HEK293 (cell line): ENCODE data around the gene COL5A2.

Experiments
- CTCF ChIA-PET: fragments of 350-600 bp; formaldehyde crosslinking; extraction: SDS; loops from one replicate; lab custom pipeline; 2021; ENCODE audit warnings: antibody characterized with exemption; lab: Yijun Ruan, JAX
- POLR2A ChIA-PET: fragments of 300-600 bp; formaldehyde crosslinking; extraction: SDS; loops from one replicate; lab custom pipeline; 2020; ENCODE audit warnings: antibody characterized with exemption, inconsistent platforms; lab: Yijun Ruan, JAX
- H3K27ac ChIP-seq: fragments of 200-500 bp; sonication (Bioruptor generic); 2 replicates; pipeline ENCODE4 v1.5.1; 2014; ENCODE audit warnings: low read depth, low read length, control low read depth, inconsistent platforms; ENCODE audit errors: extremely low read depth
- H3K36me3 ChIP-seq, 2 experiments: fragments of 200-500 bp in 1 of 2; sonication (Bioruptor generic) in 1 of 2; 1 replicate in 1 of 2; 2 replicates in 1 of 2; pipeline ENCODE4 v1.5.1; 2014 to 2017; ENCODE audit warnings: inconsistent platforms in 2 of 2, low read length in 2 of 2; ENCODE audit not compliant: control insufficient read depth in 2 of 2, insufficient read depth in 1 of 2
- H3K4me1 ChIP-seq: fragments of 200-500 bp; sonication (Bioruptor generic); 2 replicates; pipeline ENCODE4 v1.5.1; 2014; ENCODE audit warnings: mild to moderate bottlenecking, low read length, inconsistent platforms; ENCODE audit not compliant: control insufficient read depth, insufficient read depth
- H3K4me3 ChIP-seq: 2 replicates; pipeline ENCODE4 v1.5.1; 2011; ENCODE audit warnings: low read depth, mild to moderate bottlenecking, control low read depth, low read length, moderate library complexity
- H3K9me3 ChIP-seq: fragments of 200-500 bp; sonication (Bioruptor generic); 2 replicates; pipeline ENCODE4 v1.5.1; 2014; ENCODE audit warnings: low read depth, low read length, inconsistent platforms; ENCODE audit not compliant: control insufficient read depth, insufficient read depth
- KLF9 ChIP-seq: fragments of 450-650 bp; formaldehyde crosslinking; IDR thresholded peaks from 2 replicates; pipeline ENCODE4 v1.5.1; 2016; ENCODE audit warnings: missing biosample characterization, missing genetic modification characterization, low read depth
- SALL2 ChIP-seq: fragments of 450-650 bp; formaldehyde crosslinking; IDR thresholded peaks from 2 replicates; pipeline ENCODE4 v1.5.0; 2017; ENCODE audit warnings: missing biosample characterization, mild to moderate bottlenecking, missing genetic modification characterization, borderline replicate concordance
- SP7 ChIP-seq: fragments of 450-650 bp; formaldehyde crosslinking; IDR thresholded peaks from 2 replicates; pipeline ENCODE4 v1.5.1; 2016; ENCODE audit warnings: missing biosample characterization, missing genetic modification characterization
- ZFP3 ChIP-seq: fragments of 450-650 bp; formaldehyde crosslinking; IDR thresholded peaks from 2 replicates; pipeline ENCODE4 v1.5.1; 2016; ENCODE audit warnings: low read depth, missing biosample characterization, missing genetic modification characterization
- ZNF174 ChIP-seq: fragments of 450-650 bp; formaldehyde crosslinking; IDR thresholded peaks from 2 replicates; pipeline ENCODE4 v1.5.0; 2017; ENCODE audit warnings: missing biosample characterization, mild to moderate bottlenecking, missing genetic modification characterization
- ZNF266 ChIP-seq: fragments of 450-650 bp; formaldehyde crosslinking; IDR thresholded peaks from 2 replicates; pipeline ENCODE4 v1.5.1; 2016; ENCODE audit warnings: missing biosample characterization, missing genetic modification characterization, low read depth
- ZNF274 ChIP-seq, 2 experiments: fragments of 200-500 bp in 1 of 2; fragments of 450-650 bp in 1 of 2; sonication (Bioruptor generic) in 1 of 2; formaldehyde crosslinking in 1 of 2; IDR thresholded peaks; 2 replicates each; pipeline versions ENCODE4 v1.5.1 to v1.6.1; 2014 to 2016; ENCODE audit warnings: borderline replicate concordance in 1 of 2, inconsistent platforms in 1 of 2, low read length in 1 of 2, missing biosample characterization in 1 of 2, missing genetic modification characterization in 1 of 2
- TF ChIP-seq, protein P1 (sequence below): fragments of 450-650 bp; formaldehyde crosslinking; IDR thresholded peaks from 2 replicates; pipeline ENCODE4 v1.5.1; 2016; ENCODE audit warnings: missing biosample characterization, missing genetic modification characterization
- TF ChIP-seq, protein P2 (sequence below): fragments of 450-650 bp; IDR thresholded peaks from 2 replicates; pipeline ENCODE4 v1.5.1; 2018; ENCODE audit warnings: missing biosample characterization, mild to moderate bottlenecking, missing genetic modification characterization
- TF ChIP-seq, protein P3 (sequence below): fragments of 450-650 bp; formaldehyde crosslinking; IDR thresholded peaks from 2 replicates; pipeline ENCODE4 v1.5.1; 2016; ENCODE audit warnings: missing biosample characterization, missing genetic modification characterization
- TF ChIP-seq, protein P4 (sequence below): fragments of 450-650 bp; formaldehyde crosslinking; IDR thresholded peaks from 2 replicates; pipeline ENCODE4 v1.5.1; 2016; ENCODE audit warnings: missing biosample characterization, missing genetic modification characterization
- TF ChIP-seq, protein P5 (sequence below): fragments of 450-650 bp; formaldehyde crosslinking; IDR thresholded peaks from 2 replicates; pipeline ENCODE4 v1.5.1; 2016; ENCODE audit warnings: missing biosample characterization, missing genetic modification characterization
- TF ChIP-seq, protein P6 (sequence below): fragments of 450-650 bp; formaldehyde crosslinking; IDR thresholded peaks from 2 replicates; pipeline ENCODE4 v1.5.1; 2016; ENCODE audit warnings: missing biosample characterization, missing genetic modification characterization
- TF ChIP-seq, protein P7 (sequence below): fragments of 450-650 bp; formaldehyde crosslinking; IDR thresholded peaks from 2 replicates; pipeline ENCODE4 v1.5.1; 2017; ENCODE audit warnings: missing biosample characterization, mild to moderate bottlenecking, missing genetic modification characterization, moderate library complexity
- TF ChIP-seq, protein P8 (sequence below): sonication (generic); formaldehyde crosslinking; IDR thresholded peaks from 2 replicates; pipeline ENCODE4 v1.8.1; 2022; ENCODE audit warnings: mild to moderate bottlenecking, moderate library complexity, missing genetic modification reagents
- TF ChIP-seq, protein P9 (sequence below): fragments of 450-650 bp; formaldehyde crosslinking; IDR thresholded peaks from 2 replicates; pipeline ENCODE4 v1.5.1; 2016; ENCODE audit warnings: missing biosample characterization, missing genetic modification characterization

COL5A2 gene

DNA sequence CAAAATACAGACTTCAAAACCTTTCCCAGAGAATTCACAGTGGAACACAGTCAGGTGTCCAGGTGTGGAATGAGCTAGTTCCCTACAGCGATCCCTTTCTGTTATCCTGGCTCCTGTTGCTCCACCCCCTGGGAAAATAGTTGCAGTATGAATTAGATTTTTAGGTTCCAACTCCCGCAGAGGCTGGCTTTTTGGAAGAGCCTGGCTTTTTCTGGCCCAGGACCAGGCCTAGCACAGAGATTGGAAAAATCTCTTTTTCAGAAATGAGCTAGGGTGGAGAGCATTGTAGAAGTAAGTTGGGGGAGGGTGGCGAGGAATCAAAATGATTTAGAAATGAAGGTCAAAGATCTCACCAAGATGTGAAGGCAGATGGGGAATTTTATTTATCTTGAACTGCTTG, 27.1 kb downstream of the COL5A2 start:
- ChIA-PET POLR2A (no interaction called here), CTCF (interaction anchor here (0.8 to 3.1 kb wide), 3 partner anchors 9 to 58 kb away, joined by 3 to 25 read pairs (median 5); no protein-coding TSS in a partner anchor)
- TF ChIP-seq ZNF174 (tag by site-specific recombination), result no peak
- TF ChIP-seq, protein P1, sequence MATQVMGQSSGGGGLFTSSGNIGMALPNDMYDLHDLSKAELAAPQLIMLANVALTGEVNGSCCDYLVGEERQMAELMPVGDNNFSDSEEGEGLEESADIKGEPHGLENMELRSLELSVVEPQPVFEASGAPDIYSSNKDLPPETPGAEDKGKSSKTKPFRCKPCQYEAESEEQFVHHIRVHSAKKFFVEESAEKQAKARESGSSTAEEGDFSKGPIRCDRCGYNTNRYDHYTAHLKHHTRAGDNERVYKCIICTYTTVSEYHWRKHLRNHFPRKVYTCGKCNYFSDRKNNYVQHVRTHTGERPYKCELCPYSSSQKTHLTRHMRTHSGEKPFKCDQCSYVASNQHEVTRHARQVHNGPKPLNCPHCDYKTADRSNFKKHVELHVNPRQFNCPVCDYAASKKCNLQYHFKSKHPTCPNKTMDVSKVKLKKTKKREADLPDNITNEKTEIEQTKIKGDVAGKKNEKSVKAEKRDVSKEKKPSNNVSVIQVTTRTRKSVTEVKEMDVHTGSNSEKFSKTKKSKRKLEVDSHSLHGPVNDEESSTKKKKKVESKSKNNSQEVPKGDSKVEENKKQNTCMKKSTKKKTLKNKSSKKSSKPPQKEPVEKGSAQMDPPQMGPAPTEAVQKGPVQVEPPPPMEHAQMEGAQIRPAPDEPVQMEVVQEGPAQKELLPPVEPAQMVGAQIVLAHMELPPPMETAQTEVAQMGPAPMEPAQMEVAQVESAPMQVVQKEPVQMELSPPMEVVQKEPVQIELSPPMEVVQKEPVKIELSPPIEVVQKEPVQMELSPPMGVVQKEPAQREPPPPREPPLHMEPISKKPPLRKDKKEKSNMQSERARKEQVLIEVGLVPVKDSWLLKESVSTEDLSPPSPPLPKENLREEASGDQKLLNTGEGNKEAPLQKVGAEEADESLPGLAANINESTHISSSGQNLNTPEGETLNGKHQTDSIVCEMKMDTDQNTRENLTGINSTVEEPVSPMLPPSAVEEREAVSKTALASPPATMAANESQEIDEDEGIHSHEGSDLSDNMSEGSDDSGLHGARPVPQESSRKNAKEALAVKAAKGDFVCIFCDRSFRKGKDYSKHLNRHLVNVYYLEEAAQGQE (tag by site-specific recombination), result no peak
- TF ChIP-seq ZNF274 (IDR thresholded peaks at IDR 0.05; ENCODE audit: low read length), result no peak
- TF ChIP-seq ZNF274 (tag by site-specific recombination; IDR thresholded peaks at IDR 0.05; ENCODE audit: borderline replicate concordance), result no peak
- TF ChIP-seq, protein P2, sequence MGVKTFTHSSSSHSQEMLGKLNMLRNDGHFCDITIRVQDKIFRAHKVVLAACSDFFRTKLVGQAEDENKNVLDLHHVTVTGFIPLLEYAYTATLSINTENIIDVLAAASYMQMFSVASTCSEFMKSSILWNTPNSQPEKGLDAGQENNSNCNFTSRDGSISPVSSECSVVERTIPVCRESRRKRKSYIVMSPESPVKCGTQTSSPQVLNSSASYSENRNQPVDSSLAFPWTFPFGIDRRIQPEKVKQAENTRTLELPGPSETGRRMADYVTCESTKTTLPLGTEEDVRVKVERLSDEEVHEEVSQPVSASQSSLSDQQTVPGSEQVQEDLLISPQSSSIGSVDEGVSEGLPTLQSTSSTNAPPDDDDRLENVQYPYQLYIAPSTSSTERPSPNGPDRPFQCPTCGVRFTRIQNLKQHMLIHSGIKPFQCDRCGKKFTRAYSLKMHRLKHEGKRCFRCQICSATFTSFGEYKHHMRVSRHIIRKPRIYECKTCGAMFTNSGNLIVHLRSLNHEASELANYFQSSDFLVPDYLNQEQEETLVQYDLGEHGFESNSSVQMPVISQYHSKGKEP (tag by site-specific recombination), result no peak
- no peak for TF ChIP-seq SALL2 (tag by site-specific recombination)
- TF ChIP-seq SP7, result no peak
- TF ChIP-seq ZFP3 (tag by site-specific recombination), result no peak
- TF ChIP-seq, protein P3, sequence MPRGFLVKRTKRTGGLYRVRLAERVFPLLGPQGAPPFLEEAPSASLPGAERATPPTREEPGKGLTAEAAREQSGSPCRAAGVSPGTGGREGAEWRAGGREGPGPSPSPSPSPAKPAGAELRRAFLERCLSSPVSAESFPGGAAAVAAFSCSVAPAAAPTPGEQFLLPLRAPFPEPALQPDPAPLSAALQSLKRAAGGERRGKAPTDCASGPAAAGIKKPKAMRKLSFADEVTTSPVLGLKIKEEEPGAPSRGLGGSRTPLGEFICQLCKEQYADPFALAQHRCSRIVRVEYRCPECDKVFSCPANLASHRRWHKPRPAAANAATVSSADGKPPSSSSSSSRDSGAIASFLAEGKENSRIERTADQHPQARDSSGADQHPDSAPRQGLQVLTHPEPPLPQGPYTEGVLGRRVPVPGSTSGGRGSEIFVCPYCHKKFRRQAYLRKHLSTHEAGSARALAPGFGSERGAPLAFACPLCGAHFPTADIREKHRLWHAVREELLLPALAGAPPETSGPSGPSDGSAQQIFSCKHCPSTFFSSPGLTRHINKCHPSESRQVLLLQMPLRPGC (tag by site-specific recombination), result no peak
- TF ChIP-seq, protein P4, sequence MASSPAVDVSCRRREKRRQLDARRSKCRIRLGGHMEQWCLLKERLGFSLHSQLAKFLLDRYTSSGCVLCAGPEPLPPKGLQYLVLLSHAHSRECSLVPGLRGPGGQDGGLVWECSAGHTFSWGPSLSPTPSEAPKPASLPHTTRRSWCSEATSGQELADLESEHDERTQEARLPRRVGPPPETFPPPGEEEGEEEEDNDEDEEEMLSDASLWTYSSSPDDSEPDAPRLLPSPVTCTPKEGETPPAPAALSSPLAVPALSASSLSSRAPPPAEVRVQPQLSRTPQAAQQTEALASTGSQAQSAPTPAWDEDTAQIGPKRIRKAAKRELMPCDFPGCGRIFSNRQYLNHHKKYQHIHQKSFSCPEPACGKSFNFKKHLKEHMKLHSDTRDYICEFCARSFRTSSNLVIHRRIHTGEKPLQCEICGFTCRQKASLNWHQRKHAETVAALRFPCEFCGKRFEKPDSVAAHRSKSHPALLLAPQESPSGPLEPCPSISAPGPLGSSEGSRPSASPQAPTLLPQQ, result no peak
- no peak overlapping the region for H3K4me3 ChIP-seq
- H3K27ac ChIP-seq, result no peak overlapping the region
- H3K36me3 ChIP-seq, result no peaks in the 10 kb centered on the region
- H3K4me1 ChIP-seq, result no peaks in the 10 kb centered on the region
- H3K9me3 ChIP-seq, result no peaks in the 10 kb centered on the region

DNA sequence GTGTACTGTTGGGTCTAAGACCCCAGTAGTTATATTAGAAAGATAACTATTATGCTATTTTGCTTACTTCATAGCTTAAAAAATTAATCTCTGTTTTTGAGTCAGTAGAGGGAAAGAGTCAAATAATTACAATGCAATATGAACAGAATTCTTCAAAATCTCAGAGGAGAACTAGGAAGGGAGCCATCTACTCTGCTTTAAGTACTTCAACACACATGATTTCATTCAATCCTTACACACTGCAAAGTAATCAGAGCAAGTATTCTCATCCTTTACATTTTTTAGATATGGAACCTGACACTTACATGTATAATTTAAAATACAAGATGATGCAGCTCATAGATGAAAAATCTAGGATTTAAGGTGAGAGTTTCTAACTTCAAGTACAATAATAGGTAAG, 27.7 kb downstream of the COL5A2 start:
- Histone ChIP-seq H3K9me3 (no peaks in the 10 kb centered on the region), H3K36me3 (no peaks in the 10 kb centered on the region), H3K4me1 (no peaks in the 10 kb centered on the region), H3K4me3 (no peak overlapping the region), H3K27ac (no peak overlapping the region)
- ChIA-PET CTCF (interaction anchor here (0.6 to 3.1 kb wide), 4 partner anchors 9 to 58 kb away, joined by 3 to 25 read pairs (median 4); no protein-coding TSS in a partner anchor), POLR2A (no interaction called here)
- TF ChIP-seq, protein P5, sequence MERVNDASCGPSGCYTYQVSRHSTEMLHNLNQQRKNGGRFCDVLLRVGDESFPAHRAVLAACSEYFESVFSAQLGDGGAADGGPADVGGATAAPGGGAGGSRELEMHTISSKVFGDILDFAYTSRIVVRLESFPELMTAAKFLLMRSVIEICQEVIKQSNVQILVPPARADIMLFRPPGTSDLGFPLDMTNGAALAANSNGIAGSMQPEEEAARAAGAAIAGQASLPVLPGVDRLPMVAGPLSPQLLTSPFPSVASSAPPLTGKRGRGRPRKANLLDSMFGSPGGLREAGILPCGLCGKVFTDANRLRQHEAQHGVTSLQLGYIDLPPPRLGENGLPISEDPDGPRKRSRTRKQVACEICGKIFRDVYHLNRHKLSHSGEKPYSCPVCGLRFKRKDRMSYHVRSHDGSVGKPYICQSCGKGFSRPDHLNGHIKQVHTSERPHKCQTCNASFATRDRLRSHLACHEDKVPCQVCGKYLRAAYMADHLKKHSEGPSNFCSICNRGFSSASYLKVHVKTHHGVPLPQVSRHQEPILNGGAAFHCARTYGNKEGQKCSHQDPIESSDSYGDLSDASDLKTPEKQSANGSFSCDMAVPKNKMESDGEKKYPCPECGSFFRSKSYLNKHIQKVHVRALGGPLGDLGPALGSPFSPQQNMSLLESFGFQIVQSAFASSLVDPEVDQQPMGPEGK, result no peak
- TF ChIP-seq, protein P6, sequence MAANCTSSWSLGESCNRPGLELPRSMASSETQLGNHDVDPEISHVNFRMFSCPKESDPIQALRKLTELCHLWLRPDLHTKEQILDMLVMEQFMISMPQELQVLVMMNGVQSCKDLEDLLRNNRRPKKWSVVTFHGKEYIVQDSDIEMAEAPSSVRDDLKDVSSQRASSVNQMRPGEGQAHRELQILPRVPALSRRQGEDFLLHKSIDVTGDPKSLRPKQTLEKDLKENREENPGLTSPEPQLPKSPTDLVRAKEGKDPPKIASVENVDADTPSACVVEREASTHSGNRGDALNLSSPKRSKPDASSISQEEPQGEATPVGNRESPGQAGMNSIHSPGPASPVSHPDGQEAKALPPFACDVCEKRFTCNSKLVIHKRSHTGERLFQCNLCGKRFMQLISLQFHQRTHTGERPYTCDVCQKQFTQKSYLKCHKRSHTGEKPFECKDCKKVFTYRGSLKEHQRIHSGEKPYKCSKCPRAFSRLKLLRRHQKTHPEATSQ (tag by site-specific recombination), result no peak
- TF ChIP-seq ZNF266 (tag by site-specific recombination) (no peak), KLF9 (tag by site-specific recombination) (no peak)
- TF ChIP-seq, protein P7, sequence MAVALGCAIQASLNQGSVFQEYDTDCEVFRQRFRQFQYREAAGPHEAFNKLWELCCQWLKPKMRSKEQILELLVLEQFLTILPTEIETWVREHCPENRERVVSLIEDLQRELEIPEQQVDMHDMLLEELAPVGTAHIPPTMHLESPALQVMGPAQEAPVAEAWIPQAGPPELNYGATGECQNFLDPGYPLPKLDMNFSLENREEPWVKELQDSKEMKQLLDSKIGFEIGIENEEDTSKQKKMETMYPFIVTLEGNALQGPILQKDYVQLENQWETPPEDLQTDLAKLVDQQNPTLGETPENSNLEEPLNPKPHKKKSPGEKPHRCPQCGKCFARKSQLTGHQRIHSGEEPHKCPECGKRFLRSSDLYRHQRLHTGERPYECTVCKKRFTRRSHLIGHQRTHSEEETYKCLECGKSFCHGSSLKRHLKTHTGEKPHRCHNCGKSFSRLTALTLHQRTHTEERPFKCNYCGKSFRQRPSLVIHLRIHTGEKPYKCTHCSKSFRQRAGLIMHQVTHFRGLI (tag by site-specific recombination), result no peak
- TF ChIP-seq, protein P8, sequence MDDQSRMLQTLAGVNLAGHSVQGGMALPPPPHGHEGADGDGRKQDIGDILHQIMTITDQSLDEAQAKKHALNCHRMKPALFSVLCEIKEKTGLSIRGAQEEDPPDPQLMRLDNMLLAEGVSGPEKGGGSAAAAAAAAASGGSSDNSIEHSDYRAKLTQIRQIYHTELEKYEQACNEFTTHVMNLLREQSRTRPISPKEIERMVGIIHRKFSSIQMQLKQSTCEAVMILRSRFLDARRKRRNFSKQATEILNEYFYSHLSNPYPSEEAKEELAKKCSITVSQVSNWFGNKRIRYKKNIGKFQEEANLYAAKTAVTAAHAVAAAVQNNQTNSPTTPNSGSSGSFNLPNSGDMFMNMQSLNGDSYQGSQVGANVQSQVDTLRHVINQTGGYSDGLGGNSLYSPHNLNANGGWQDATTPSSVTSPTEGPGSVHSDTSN (CRISPR knock-in tag), result no peak
- TF ChIP-seq, protein P9, sequence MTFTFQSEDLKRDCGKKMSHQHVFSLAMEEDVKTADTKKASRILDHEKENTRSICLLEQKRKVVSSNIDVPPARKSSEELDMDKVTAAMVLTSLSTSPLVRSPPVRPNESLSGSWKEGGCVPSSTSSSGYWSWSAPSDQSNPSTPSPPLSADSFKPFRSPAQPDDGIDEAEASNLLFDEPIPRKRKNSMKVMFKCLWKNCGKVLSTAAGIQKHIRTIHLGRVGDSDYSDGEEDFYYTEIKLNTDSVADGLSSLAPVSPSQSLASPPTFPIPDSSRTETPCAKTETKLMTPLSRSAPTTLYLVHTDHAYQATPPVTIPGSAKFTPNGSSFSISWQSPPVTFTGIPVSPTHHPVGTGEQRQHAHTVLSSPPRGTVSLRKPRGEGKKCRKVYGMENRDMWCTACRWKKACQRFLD (tag by site-specific recombination), result no peak
